Cerebellar cortex (tissue), 1 donor: ENCODE measurements around the gene ZFP62.
"Not testable (repeated sequence)": the region's sequence is repeated elsewhere in the genome, so short reads cannot be mapped to it uniquely, and the experiment has no call there.

Experiments
- DNase-seq: peaks from one replicate; pipeline ENCODE4 v3.0.0-alpha.2; 2015; ENCODE audit warnings: low spot score

ZFP62 gene

DNA sequence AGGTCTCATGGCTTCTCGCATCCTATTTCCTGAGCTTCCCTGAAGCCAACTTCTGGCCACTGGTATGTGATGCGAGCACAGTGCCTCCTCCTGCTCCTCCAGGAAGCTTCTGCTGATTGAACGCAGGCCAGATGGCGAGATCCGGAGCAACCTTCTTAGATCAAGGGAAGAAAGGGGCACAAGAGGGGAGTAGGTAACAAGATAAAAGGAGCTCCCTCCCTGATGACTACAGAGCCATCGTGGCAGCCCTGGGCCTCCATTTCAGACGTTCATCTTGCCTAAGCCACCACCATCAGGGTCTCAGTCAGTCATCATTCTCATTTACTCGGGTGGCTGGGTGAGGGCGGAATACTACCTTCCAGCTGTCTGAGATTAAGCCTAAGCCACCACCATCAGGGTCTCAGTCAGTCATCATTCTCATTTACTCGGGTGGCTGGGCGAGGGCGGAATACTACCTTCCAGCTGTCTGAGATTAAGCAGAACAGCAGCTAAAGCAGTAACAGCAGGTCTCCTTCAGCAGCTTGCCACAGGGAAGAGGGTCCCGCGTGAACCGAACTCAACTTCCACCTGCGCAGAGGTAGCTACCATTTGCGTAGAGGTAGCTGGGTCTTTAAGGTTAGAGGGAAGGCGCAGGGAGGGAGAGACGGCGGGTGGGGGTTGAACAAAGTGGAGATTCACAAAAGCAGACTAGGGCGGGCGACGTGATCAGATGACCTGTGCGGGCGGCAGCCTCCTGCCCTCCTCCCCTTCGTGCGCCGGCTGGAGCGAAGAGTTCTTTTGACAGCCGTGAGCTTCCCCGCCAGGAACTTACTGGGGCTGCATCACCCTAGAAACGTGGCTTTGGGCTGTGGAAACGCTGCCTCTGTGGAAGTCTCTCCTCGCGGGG, 30.6 kb downstream of the ZFP62 start:
- peak; percentile 73 for DNase-seq

DNA sequence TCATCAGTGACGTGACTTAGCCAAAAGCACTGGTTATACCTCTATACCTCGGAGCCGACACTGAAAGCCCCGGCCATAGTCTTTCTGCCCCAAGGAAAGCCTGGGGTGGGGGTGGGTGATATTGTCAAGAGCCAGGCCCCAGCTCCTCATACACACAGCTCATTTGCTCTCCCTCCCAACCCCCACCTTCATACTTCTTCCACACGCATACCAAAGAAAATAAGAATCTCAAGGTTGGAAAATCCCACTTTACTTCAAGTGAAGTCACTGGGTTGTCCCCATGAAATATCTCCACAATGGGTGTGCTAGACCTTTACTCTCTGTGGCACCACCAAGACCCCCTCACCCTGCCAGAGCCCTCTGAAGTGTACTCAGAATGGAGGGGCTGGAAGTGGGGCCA, 31.4 kb downstream of the ZFP62 start:
- DNase-seq: no peak

DNA sequence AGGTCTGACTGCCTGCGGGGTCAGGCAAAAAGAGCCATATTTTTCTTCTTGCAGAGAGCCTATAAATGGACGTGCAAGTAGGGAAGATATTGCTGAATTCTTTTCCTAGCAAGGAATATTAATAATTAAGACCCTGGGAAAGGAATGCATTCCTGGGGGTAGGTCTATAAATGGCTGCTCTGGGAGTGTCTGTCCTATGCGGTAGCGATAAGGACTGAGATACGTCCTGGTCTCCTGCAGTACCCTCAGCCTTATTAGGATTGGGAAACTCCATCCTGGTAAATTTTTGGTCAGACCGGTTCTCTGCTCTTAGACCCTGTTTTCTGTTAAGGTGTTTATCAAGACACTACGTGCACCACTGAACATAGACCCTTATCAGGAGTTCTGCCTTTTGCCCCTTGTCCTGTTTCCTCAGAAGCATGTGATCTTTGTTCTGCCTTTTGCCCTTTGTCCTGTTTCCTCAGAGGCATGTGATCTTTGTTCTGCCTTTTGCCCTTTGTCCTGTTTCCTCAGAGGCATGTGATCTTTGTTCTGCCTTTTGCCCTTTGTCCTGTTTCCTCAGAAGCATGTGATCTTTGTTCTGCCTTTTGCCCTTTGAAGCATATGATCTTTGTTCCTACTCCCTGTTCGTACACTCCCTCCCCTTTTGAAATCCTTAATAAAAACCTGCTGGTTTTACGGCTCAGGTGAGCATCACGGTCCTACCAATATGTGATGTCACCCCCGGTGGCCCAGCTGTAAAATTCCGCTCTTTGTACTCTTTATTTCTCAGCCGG, 32.1 kb downstream of the ZFP62 start:
- DNase-seq: not testable (repeated sequence)

DNA sequence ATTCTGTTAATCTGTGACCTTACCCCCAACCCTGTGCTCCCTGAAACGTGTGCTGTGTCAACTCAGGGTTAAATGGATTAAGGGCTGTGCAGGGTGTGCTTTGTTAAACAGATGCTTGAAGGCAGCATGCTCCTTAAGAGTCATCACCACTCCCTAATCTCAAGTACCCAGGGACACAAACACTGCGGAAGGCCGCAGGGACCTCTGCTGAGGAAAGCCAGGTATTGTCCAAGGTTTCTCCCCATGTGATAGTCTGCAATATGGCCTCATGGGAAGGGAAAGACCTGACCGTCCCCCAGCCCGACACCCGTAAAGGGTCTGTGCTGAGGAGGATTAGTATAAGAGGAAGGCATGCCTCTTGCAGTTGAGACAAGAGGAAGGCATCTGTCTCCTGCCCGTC, 33.7 kb downstream of the ZFP62 start:
- not testable (repeated sequence) for DNase-seq

DNA sequence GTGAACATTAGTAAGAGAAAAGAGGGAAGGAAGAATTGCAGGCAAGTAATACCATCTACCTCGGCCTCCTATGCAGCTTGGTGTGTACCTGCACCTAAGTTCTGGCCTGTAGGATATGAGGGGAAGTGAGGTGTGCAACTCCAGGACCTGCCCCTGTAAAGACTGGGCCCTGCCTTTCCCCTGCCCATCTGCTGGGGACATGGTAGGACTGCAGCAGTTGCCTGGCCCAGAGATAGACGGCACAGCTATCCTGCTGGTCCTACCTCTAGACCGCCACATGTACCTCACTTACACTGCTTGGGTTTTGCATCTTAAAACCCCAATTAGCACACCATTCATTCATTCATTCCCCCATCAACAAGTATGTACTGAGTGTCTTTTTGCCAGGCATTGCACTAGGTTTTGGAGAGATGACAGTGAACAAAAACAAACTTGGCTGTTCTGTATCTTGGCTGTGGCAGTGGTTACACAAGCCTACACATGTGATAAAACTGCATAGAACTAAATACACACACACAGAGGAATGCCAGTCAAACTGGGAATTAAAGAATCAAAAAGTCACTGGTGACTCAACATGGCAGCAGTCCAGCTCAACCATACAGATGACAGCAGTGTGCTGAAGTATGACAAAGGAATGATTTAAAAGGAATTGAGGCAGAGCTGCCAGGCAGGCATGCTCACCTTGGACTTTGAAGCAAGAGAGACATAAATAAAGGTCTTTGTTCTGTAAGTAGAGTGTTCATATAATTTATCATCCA, 35.1 kb downstream of the ZFP62 start:
- DNase-seq: no peak

DNA sequence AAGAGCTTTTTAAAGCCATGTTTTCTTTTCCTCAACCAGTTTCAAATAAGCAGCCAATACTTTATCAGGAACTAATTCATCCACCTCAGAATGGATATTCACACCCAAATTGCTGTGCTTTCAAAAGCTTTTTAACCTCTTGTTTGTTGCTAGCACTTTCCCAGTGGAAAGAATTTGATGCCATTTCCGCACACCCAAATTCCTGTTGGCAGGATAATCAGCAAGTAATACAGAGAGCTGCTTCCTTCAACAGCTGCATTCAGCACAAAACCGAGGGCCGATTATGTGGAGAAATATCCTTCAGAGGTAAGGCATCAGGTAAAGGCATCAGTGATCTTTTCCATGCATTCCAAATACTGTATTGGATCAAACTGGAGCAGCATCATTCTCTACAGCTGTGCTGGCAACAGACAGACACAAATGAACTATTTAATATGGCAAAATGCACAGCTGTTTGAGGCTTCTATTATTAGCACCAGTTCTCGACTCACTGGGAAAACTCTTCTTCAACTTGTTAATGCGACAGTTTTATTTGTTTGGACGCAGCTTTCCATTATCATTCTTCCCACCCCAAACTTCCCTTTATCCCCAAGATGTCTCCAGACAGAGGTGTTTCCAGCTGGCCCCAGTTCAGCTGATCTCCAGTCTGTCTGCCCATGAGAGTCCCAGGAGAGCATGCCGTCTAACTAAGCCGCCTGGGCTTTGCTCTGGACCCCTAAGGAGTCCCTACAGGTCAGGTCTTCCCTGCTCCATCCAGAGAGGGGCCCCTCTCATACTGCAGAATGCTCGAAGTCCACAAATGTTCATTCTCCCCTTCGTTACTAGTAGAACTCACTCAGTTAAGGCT, 36.2 kb downstream of the ZFP62 start:
- DNase-seq: no peak

DNA sequence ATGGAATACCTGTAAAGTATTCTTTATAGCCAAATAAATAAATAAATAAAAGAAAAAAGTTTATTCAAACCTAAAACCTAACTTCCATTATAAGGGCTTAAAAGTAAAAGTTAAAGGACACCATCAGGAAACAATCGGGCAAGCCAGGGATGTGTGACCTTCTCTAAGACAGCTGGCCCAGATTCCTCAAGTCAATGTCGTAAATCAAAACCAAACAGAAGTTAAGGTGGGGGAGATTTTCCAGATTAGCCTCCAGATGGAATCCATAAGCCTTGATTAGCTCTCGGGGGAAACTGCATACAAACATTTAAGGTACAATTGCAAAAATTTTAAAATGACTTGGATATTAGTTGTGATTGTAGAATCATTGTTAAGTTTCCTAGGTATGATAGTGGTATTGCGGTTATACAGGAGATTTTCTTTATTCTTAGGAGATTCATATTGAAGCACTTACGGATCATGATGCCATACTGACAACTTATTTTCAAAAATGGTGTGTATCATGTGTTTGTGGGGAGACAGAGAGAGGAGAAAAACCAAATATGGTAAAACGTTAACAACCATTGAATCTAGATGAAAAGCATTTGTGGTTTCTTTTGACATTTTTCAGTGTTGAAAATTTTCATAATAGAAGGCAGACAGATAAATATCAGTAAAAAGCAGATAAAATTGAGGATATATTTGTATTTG, 37.0 kb downstream of the ZFP62 start:
- no peak for DNase-seq

DNA sequence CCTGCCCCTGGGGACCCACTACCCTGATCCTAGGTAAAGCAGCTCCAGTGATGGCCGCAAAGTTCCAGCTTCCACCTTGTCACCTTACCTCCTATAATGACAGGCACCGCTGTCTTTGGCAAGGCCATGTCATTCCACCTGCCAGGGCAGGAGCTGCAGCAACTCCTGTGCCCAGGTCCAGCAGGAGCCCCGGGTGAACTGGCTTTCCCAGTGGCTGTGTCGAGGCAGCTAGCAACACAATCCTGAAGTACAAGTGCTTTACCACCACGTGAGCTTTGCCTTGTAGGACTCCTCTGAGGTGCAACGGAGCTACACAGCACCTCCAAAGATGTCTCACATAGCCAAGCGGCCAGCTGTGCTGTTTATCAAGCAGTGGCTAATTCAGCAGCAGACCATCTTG, 37.7 kb downstream of the ZFP62 start:
- DNase-seq: no peak

DNA sequence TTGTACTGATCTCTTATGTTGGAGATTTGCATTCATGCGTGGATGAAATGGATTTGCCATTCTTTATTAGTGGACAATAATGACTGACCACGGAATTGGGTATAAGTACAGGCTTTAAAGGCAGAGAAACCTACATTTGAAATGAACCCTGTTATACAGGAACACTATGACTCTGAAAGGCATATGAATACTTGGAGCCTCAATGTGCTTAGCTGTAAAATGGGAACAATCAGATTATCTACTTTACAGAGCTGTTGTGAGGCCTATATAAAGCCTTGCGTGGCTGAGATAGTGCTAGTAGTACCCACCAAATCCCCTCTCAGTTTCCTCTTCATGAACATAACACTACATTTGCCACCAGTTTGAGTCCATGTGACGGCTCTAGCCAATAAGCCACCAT, 39.5 kb downstream of the ZFP62 start:
- no peak for DNase-seq

DNA sequence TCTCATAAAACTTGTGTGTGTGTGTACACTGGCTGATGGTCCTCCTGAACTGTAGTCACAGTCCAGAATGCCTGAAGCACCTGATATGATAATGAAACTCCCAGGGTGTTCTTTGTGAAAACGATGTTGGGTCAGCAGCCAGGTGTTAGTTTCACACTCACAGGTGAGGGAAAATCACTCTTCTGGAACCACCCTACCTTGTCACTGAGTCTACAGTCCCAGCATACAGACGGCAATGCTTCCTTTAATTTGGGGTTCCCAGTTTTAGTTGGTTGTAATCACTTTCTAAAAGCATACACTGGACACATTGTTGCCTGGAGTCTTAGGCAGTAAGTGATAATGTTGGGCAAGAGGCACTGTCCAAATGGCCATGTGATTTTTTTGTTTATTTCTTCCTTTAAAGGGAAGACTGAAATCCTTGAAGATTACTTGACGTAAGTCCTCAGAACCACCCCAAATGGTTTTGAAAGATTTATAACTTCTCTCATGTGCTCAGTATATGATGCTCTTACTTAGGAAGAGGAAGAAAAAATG, 40.2 kb downstream of the ZFP62 start:
- DNase-seq: no peak

DNA sequence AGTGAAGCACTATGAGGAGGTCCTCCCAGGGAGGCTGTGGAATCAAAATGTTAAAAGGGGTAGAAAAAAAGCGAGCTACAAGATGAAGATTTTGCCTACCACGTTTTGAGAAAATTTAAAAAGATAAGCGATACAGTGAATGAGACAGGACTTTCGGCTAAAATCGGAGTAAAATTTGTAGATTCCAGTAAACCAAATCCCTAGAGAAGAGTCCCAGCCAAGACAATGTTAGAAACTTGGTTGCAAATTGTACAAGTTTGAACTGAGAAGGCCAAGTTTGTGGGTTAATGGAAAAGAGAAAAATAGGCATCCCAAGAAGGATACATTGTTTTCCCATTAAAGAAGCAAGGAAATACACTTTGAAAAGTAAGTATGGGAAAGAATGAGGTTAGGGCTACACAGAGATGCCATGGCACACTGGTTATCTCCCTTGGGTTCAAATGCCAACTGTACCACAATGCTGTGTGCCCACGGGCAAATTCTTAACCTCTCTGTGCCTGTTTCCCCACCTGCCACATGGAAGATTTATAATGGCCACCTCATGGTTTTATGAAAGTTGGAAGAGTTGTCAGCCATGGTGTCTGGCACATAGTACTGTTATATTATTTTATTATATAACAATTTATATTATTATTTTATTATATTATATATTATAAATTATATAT, 42.3 kb downstream of the ZFP62 start:
- no peak for DNase-seq

DNA sequence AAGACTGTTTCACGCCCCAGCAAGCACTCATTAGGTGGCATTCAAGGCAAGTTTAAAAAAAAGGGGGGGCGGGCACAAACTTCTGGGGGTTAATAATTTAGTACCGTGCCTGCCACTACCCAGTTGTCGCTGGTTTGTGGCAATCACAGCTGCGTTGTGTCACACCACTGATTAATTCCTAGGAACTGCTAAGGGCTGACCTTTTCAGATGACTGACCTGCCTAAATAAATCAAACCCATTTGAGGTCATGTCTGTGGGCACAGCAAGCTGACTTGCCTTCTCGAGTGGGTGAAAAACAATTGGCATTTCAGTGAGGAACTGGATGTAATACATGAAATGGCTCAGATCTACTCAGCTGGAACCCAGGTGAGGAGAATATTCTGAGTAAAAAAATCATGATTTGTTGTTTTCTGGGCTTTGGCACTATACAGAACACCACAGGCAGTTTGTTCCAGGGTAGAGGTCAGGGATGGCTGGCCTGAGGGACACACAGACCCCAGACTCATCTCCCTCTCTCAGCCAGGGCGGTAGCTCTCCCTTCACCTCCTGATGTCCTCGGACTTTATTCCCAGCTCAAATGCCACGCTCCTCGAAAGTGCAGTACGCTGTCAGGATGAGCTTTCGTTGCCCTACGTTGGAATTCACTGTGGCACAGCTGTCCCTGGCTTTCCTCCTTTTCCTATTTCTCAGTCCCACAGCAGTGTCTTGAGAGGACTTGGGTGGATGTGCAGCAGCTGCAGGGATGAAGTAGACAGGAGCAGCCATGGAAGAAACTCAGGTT, 43.0 kb downstream of the ZFP62 start:
- no peak for DNase-seq

DNA sequence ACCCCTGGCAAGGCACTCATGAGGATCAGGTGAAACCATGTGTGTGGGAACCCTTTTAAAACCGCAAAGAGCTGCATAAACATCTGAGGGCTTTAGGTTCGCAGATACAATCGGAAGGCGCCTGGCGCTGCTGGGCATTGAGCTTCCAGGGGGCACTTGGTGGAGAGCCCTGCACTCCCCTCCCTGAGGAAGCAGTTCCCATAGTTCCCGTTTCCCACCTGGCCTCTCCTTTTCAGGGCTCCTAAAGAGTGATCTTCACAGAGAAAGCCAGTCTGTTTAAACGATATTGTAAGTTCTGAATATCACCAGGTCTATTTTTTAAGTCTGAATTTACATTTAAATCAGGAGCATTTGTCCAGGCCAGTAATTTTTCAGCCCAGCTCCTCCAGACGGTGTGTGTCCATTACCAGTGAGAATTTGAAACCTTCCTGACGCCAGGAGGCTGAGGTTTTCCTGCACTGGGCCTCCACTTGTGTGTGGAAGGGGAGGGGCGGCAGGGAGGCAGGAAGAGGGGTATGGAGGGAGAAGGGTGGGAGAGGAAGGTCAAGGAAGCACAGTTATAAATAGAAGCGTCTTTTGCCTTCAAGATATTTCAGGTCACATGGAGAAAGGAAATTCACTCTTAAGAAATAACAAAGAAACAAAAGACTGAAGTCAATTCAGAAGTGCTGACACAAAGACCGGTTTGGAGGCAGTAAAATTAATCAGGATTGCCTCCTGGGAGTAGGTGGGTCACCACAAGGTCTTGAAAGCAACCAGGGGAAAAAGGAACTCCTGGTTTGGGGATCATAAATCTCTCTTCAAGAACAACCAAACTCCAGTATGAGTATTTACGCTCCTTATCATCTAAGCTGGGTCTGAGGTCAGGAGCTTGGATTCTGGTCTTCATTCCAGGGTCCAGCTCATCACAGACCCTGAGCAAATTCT, 44.2 kb downstream of the ZFP62 start:
- DNase-seq: peak; percentile 85

DNA sequence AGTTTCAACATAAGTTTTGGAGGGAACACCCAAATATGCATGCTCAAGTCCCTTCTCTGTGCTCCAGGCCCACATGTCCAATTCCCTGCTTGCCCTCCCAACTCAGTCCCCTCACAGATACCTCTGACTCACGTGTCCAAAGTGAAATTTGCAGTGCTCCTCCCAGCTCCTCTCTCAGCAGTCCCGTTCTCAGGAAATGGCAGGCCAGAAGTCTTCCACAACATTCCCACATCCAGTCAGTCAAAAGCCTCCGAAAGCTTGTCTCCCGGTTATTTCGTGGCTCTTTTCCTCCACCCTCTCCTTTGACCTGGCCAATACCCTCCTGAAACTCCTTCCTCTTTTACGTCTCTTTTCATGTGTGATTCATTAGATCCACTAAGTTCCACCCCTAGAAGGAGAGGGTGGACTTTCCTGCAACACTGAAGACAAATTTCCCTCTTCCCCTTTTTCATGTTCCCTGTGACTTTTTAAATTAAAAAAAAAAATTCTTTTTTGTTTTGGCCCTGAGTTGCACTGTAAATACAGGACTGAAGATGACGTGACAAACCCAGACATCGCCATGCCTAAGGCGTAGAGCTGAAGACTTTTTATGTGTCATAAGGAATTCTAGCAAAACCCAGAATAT, 45.7 kb downstream of the ZFP62 start:
- DNase-seq: no peak

DNA sequence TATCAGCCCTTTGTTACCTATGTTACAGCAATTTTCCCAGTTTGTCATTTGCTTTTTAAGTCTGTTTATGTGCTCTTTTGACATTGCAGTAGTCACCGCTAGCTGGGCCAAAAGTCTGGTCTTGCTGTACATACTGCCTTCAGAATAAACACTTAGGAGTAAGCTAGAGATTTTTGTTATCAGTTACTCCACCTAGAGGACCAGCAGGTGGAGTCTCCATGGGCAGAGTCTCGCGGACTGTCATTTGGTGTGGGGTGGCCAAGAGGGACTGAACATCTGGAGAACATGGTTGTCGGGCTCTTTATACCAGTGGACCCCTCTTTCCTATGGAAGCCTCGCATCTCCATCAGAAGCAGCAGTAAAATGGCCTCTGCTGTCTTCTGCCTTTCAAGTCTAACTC, 47.7 kb downstream of the ZFP62 start:
- DNase-seq: no peak

DNA sequence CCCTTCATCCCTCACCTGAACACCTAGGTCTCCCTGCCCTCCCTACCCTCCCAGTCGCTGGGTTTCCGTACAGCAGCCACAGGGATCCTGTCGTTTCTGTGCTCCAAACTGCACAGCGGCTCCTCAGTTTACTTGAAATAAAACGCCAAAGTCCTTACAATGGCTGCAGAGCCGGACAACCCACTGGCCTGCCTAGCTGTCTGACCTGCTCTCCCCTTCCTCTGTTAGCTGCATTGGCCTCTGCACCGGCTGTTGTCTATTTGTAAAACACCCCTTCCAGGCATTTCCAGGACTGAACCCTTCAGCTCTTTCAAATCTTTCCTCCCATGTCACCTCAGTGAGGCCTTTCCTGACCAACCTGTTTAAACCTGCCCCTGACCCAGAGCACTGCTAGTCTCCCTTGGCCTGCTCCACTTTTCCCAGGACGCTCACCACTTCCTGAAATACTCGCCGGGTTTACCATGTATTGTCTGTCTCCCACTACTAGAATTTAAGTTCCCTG, 49.4 kb downstream of the ZFP62 start:
- DNase-seq: no peak

DNA sequence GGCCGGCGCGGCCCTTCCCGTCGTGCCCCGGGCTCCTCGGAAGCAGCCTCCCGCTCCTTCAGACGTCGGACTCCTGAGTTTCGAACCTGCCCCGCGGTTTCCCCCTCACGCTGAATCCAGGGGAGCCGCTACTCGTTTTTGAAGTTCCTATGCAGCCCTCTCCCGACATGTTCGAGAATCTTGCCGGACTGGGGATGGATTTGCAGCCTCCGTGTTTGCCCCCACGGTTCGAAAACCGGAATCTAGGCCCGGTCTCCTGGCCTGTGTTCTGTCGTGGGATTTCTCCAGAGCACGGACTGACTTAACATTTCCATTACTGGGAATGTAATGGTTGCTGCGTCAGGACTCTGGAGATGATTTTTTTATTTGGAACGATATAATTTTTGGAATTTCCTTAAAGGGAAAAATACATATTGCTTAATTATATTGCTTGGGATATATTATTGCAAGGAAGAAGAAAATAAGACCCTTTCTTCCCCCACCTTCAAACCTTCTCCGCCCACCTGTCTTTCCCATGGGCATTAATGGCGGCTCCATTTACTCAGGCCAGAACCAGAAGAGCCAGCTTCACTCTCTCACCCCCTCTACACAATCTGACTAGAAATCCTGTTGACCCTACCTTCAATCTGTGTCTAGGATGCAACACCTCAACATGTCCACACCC, 50.0 kb downstream of the ZFP62 start:
- DNase-seq: no peak
